CD14-positive monocyte (primary cell): ENCODE measurements around the gene SAMD11. TPM values are rescaled to one million over a fixed set of nuclear protein-coding genes. Genes with fewer than 3 reads are reported as not detected.

ENCODE experiments used
- DNase-seq, 3 donors: peaks; one replicate each; pipeline ENCODE4 v3.0.0-alpha.2; 2011 to 2022
- H2AFZ ChIP-seq: 2 replicates; pipeline ENCODE4 v1.6.0; 2012; ENCODE audit warnings: mild to moderate bottlenecking, low read depth, low read length, inconsistent platforms; ENCODE audit not compliant: insufficient read depth, poor library complexity, severe bottlenecking
- H3K27ac ChIP-seq, 2 donors: 1 replicate in 1 of 2; 2 replicates in 1 of 2; pipeline ENCODE4 v1.5.1; 2012 to 2013; ENCODE audit warnings: low read length in 2 of 2, control low read depth in 1 of 2, inconsistent platforms in 1 of 2, low read depth in 1 of 2, mild to moderate bottlenecking in 1 of 2
- H3K27me3 ChIP-seq, 2 donors: one replicate each; pipeline versions ENCODE4 v1.6.0 to v1.6.1; 2011 to 2013; ENCODE audit warnings: low read length in 2 of 2; ENCODE audit not compliant: control insufficient read depth in 2 of 2, insufficient read depth in 2 of 2
- H3K36me3 ChIP-seq, 2 donors: replicated peaks in 1 of 2; 1 replicate in 1 of 2; 2 replicates in 1 of 2; pipeline versions ENCODE4 v1.5.1 to v1.6.1; 2012 to 2013; ENCODE audit warnings: low read length in 2 of 2, control low read depth in 1 of 2, inconsistent platforms in 1 of 2, mild to moderate bottlenecking in 1 of 2; ENCODE audit not compliant: insufficient read depth in 2 of 2, control insufficient read depth in 1 of 2
- H3K4me1 ChIP-seq, 2 donors: 1 replicate in 1 of 2; 2 replicates in 1 of 2; pipeline versions ENCODE4 v1.5.1 to v1.6.1; 2012 to 2013; ENCODE audit warnings: low read length in 2 of 2, control low read depth in 1 of 2, inconsistent platforms in 1 of 2, mild to moderate bottlenecking in 1 of 2, moderate library complexity in 1 of 2; ENCODE audit not compliant: insufficient read depth in 2 of 2, control insufficient read depth in 1 of 2
- H3K4me2 ChIP-seq: replicated peaks from 2 replicates; pipeline ENCODE3; 2012; ENCODE audit warnings: low read length, moderate library complexity, mild to moderate bottlenecking; ENCODE audit not compliant: poor library complexity, severe bottlenecking; ENCODE audit errors: extremely low read depth
- H3K4me3 ChIP-seq, 3 experiments: fragments of 200-600 bp in 1 of 3; sonication (generic) in 1 of 3; replicated peaks in 1 of 3; 1 replicate in 2 of 3; 2 replicates in 1 of 3; pipeline ENCODE4 v1.5.1; 2011 to 2013; ENCODE audit warnings: low read length in 3 of 3, mild to moderate bottlenecking in 3 of 3, control low read depth in 2 of 3, low read depth in 2 of 3, inconsistent platforms in 1 of 3, moderate library complexity in 1 of 3
- H3K79me2 ChIP-seq: 2 replicates; pipeline ENCODE4 v1.6.0; 2012; ENCODE audit warnings: mild to moderate bottlenecking, control low read depth, inconsistent platforms, low read length, moderate library complexity; ENCODE audit not compliant: insufficient read depth
- H3K9ac ChIP-seq: 2 replicates; pipeline ENCODE4 v1.6.0; 2017; ENCODE audit warnings: low read length, mild to moderate bottlenecking; ENCODE audit not compliant: insufficient read depth, poor library complexity, severe bottlenecking
- H3K9me3 ChIP-seq, 2 donors: replicated peaks in 1 of 2; 1 replicate in 1 of 2; 2 replicates in 1 of 2; pipeline versions ENCODE4 v1.5.1 to v1.6.1; 2012 to 2013; ENCODE audit warnings: low read length in 2 of 2, control low read depth in 1 of 2; ENCODE audit not compliant: control insufficient read depth in 1 of 2, insufficient read depth in 1 of 2
- H4K20me1 ChIP-seq: 2 replicates; pipeline ENCODE4 v1.6.0; 2012; ENCODE audit warnings: mild to moderate bottlenecking, low read length, control low read depth, moderate library complexity; ENCODE audit not compliant: insufficient read depth
- H3K27ac Mint-ChIP-seq, 7 donors: one replicate each; pipeline ENCODE4 v1.8.0; 2020; ENCODE audit warnings: mild to moderate bottlenecking in 7 of 7, mixed read lengths in 7 of 7, moderate library complexity in 6 of 7, inconsistent platforms in 2 of 7
- H3K27me3 Mint-ChIP-seq, 3 donors: one replicate each; pipeline ENCODE4 v1.8.0; 2021 to 2022; ENCODE audit warnings: low read depth in 3 of 3, mild to moderate bottlenecking in 3 of 3, mixed read lengths in 3 of 3, moderate library complexity in 3 of 3, inconsistent platforms in 1 of 3
- H3K36me3 Mint-ChIP-seq, 2 donors: one replicate each; pipeline ENCODE4 v1.8.0; 2020; ENCODE audit warnings: mixed read lengths in 2 of 2, inconsistent platforms in 1 of 2, mild to moderate bottlenecking in 1 of 2
- H3K4me1 Mint-ChIP-seq: one replicate; pipeline ENCODE4 v1.8.0; 2020; ENCODE audit warnings: mild to moderate bottlenecking, mixed read lengths
- H3K4me3 Mint-ChIP-seq, 2 donors: one replicate each; pipeline ENCODE4 v1.8.0; 2020; ENCODE audit warnings: mild to moderate bottlenecking in 2 of 2, mixed read lengths in 2 of 2, moderate library complexity in 1 of 2
- H3K9me3 Mint-ChIP-seq, 7 donors: one replicate each; pipeline ENCODE4 v1.8.0; 2020 to 2022; ENCODE audit warnings: mixed read lengths in 7 of 7, mild to moderate bottlenecking in 6 of 7, moderate library complexity in 6 of 7, inconsistent platforms in 2 of 7
- WGBS: methylation state at CpG from one replicate; pipeline ENCODE4 v1.1.5; 2013; ENCODE audit warnings: missing lambda C conversion rate; ENCODE audit not compliant: insufficient coverage; 5-methylcytosine and 5-hydroxymethylcytosine counted together
- intact Hi-C, 2 donors: fragments of 100-400 bp; cut with micrococcal nuclease; formaldehyde crosslinking; loops; one replicate each; pipeline versions ENCODE4 v1.15.0 to v1.15.1; 2023
- polyA plus RNA-seq, 3 donors: library from polyadenylated mRNA; depleted of rRNA in 1 of 3; unstranded in 2 of 3; stranded (reverse) in 1 of 3; fragments of 300-500 nt in 2 of 3; fragments of >200 nt in 1 of 3; fragmentation: Illumina TruSeq in 2 of 3; gene quantifications; 1 replicate in 2 of 3; 2 replicates in 1 of 3; pipeline ENCODE4 v1.2.3, GENCODE V29; 2012 to 2021
- TF ChIP-seq, protein P1 (sequence below): fragments of 200-600 bp; IDR thresholded peaks from one replicate; pipeline ENCODE4 v1.8.0; 2022; ENCODE audit warnings: antibody characterized with exemption, mild to moderate bottlenecking

Gene SAMD11
- polyA plus RNA-seq, 3 donors = not detected

DNA sequence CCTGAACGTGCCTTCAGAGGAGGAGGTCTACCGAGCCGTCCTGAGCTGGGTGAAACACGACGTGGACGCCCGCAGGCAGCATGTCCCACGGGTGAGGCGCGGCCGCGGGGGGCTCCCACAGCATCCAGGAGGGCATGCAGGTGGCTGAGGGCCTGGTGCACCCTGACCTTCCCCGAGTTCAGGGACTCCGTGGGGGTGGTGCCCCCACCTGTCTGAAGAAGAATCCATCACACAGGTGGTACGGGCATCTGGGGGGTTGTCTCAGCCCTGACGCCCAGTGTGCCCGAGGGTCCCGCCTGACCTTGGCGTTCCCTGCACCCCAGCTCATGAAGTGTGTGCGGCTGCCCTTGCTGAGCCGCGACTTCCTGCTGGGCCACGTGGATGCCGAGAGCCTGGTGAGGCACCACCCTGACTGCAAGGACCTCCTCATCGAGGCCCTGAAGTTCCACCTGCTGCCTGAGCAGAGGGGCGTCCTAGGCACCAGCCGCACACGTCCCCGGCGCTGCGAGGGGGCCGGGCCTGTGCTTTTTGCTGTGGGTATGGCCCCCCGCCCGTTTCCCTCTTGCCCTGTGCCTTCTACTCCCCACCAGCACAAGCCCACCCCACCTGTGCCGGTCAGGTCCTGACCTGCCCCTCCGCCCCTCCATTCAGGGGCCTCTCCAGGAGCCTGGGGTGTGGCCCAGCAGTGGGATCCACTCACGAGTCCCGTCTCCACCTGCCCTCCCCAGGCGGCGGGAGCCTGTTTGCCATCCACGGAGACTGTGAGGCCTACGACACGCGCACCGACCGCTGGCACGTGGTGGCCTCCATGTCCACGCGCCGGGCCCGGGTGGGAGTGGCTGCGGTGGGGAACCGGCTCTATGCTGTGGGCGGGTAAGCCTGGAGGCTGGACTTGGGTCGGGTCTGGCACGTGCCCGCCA lies 38.9 kb downstream of the SAMD11 start:
- 95% methylated on average over 55 of the region's 57 CpGs for WGBS
- peaks cover 14 to 37% (median 21%) of the 10 kb centered on the region in 3 donors for H3K27me3 Mint-ChIP-seq
- no peaks in the 10 kb centered on the region for H3K9me3 ChIP-seq
- intact Hi-C loops = loop anchor here in 1 of 2 donors (10.0 kb wide), 1 partner anchor 58 kb away; no protein-coding TSS in a partner anchor
- H3K4me1 ChIP-seq = peaks cover 37 to 56% of the 10 kb centered on the region in 2 donors
- no peaks in the 10 kb centered on the region for H3K9me3 Mint-ChIP-seq
- no peak overlapping the region for H3K27ac Mint-ChIP-seq
- H3K27me3 ChIP-seq = peaks cover 0 to 20% of the 10 kb centered on the region in 2 donors
- peaks cover 7% of the 10 kb centered on the region for H4K20me1 ChIP-seq
- no peak overlapping the region for H3K4me3 Mint-ChIP-seq
- TF ChIP-seq, protein P1, sequence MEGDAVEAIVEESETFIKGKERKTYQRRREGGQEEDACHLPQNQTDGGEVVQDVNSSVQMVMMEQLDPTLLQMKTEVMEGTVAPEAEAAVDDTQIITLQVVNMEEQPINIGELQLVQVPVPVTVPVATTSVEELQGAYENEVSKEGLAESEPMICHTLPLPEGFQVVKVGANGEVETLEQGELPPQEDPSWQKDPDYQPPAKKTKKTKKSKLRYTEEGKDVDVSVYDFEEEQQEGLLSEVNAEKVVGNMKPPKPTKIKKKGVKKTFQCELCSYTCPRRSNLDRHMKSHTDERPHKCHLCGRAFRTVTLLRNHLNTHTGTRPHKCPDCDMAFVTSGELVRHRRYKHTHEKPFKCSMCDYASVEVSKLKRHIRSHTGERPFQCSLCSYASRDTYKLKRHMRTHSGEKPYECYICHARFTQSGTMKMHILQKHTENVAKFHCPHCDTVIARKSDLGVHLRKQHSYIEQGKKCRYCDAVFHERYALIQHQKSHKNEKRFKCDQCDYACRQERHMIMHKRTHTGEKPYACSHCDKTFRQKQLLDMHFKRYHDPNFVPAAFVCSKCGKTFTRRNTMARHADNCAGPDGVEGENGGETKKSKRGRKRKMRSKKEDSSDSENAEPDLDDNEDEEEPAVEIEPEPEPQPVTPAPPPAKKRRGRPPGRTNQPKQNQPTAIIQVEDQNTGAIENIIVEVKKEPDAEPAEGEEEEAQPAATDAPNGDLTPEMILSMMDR = no peak
- DNase-seq = no peak
- H3K79me2 ChIP-seq = peaks cover 15% of the 10 kb centered on the region
- H3K9ac ChIP-seq = no peak overlapping the region
- H2AFZ ChIP-seq = no peak overlapping the region
- no peak overlapping the region for H3K4me2 ChIP-seq
- H3K36me3 ChIP-seq = peaks cover 0 to 3% of the 10 kb centered on the region in 2 donors
- H3K27ac ChIP-seq = no peak overlapping the region
- peaks cover 26% of the 10 kb centered on the region for H3K4me1 Mint-ChIP-seq
- no peak overlapping the region for H3K4me3 ChIP-seq
- peaks cover 16 to 19% of the 10 kb centered on the region in 2 donors for H3K36me3 Mint-ChIP-seq

GRCh38 chr1:963301-963651 lies 39.6 kb downstream of the SAMD11 start:
- TF ChIP-seq, protein P1 = no peak
- H3K4me3 Mint-ChIP-seq = no peak overlapping the region
- Histone ChIP-seq H3K36me3 (peaks cover 0 to 3% of the 10 kb centered on the region in 2 donors), H3K9me3 (no peaks in the 10 kb centered on the region), H3K27me3 (peaks cover 0 to 26% of the 10 kb centered on the region in 2 donors), H2AFZ (no peak overlapping the region), H3K27ac (no peak overlapping the region), H4K20me1 (peaks cover 3% of the 10 kb centered on the region), H3K4me2 (no peak overlapping the region), H3K9ac (no peak overlapping the region), H3K4me1 (peaks cover 31 to 49% of the 10 kb centered on the region in 2 donors), H3K4me3 (no peak overlapping the region), H3K79me2 (peaks cover 8% of the 10 kb centered on the region)
- DNase-seq = no peak
- peaks cover 20% of the 10 kb centered on the region for H3K4me1 Mint-ChIP-seq
- WGBS = 94% methylated on average over 15 of the region's 16 CpGs
- intact Hi-C loops = loop anchor here in 1 of 2 donors (10.0 kb wide), 1 partner anchor 58 kb away; no protein-coding TSS in a partner anchor
- H3K27me3 Mint-ChIP-seq = peaks cover 18 to 42% (median 26%) of the 10 kb centered on the region in 3 donors
- H3K27ac Mint-ChIP-seq = no peak overlapping the region
- no peaks in the 10 kb centered on the region for H3K9me3 Mint-ChIP-seq
- H3K36me3 Mint-ChIP-seq = peaks cover 16 to 19% of the 10 kb centered on the region in 2 donors
